HepG2 (cell line): ENCODE measurements around the gene NKX1-2. TPM values are rescaled to one million over a fixed set of nuclear protein-coding genes. Genes with fewer than 3 reads are reported as not detected.

ENCODE experiments used
- ATAC-seq: fragments of 200-7000 bp; cut with Tn5 transposase; 3 replicates; pipeline ENCODE4 v1.9.1; 2020; ENCODE audit warnings: mild to moderate bottlenecking, moderate library complexity
- BruUV-seq: library from RNA; stranded (reverse); fragments of 400-500 nt; replicated peaks from 2 replicates; lab custom pipeline; 2021; lab: Mats Ljungman, UMichigan
- CTCF ChIA-PET: fragments of 300-600 bp; formaldehyde crosslinking; extraction: SDS; loops from one replicate; lab custom pipeline; 2021; ENCODE audit warnings: low total read pairs, inconsistent platforms, low intra/inter-chr PET ratio; lab: Yijun Ruan, JAX
- POLR2A ChIA-PET: fragments of 350-600 bp; sonication (Branson Sonifier 250); formaldehyde crosslinking; loops from one replicate; lab custom pipeline; 2020; ENCODE audit warnings: antibody characterized with exemption, inconsistent platforms; lab: Yijun Ruan, JAX
- DNase-seq: peaks from one replicate; pipeline ENCODE4 v3.0.0-alpha.2; 2015; ENCODE audit warnings: low spot score
- FAIRE-seq: peaks from 3 replicates; lab custom pipeline; 2011; peaks lifted over from hg19 to GRCh38; lab: Jason Lieb, UNC
- H2AFZ ChIP-seq: one replicate; pipeline ENCODE4 v1.6.1; 2011; ENCODE audit warnings: low read length, inconsistent platforms
- H3K27ac ChIP-seq: fragments of 300-600 bp; 3 replicates; pipeline ENCODE4 v1.8.0; 2011; ENCODE audit warnings: mixed run types, mild to moderate bottlenecking, mixed read lengths, low read length, inconsistent platforms; ENCODE audit not compliant: insufficient read depth; ENCODE audit errors: extremely low read length
- H3K27me3 ChIP-seq, 2 experiments: fragments of 200-600 bp in 1 of 2; 2 replicates in 1 of 2; 3 replicates in 1 of 2; pipeline versions ENCODE4 v1.6.0 to v1.8.0; 2011; ENCODE audit warnings: low read length in 2 of 2, mild to moderate bottlenecking in 2 of 2, moderate library complexity in 2 of 2, inconsistent platforms in 1 of 2; ENCODE audit not compliant: insufficient read depth in 2 of 2, control insufficient read depth in 1 of 2
- H3K36me3 ChIP-seq, 2 experiments: fragments of 200-600 bp in 1 of 2; replicated peaks in 1 of 2; 2 replicates in 1 of 2; 3 replicates in 1 of 2; pipeline versions ENCODE4 v1.5.1 to v1.8.0; 2011; ENCODE audit warnings: low read length in 2 of 2, inconsistent platforms in 1 of 2; ENCODE audit not compliant: insufficient read depth in 2 of 2, control insufficient read depth in 1 of 2
- H3K4me1 ChIP-seq: 2 replicates; pipeline ENCODE4 v1.5.1; 2012; ENCODE audit warnings: low read length, inconsistent platforms; ENCODE audit not compliant: insufficient read depth
- H3K4me2 ChIP-seq: 2 replicates; pipeline ENCODE4 v1.6.0; 2011; ENCODE audit warnings: low read depth, low read length, inconsistent platforms
- H3K4me3 ChIP-seq, 3 experiments: fragments of 200-600 bp in 1 of 3; sonication (generic), shearing (Covaris generic) in 1 of 3; replicated peaks in 1 of 3; 2 replicates each; pipeline ENCODE4 v1.5.1; 2011 to 2016; ENCODE audit warnings: low read length in 3 of 3, inconsistent platforms in 2 of 3, low read depth in 2 of 3, mild to moderate bottlenecking in 2 of 3, control low read depth in 1 of 3, mixed read lengths in 1 of 3; ENCODE audit not compliant: insufficient read depth in 1 of 3
- H3K79me2 ChIP-seq: one replicate; pipeline ENCODE4 v1.6.1; 2011; ENCODE audit warnings: low read length, inconsistent platforms; ENCODE audit not compliant: insufficient read depth
- H3K9ac ChIP-seq: 2 replicates; pipeline ENCODE4 v1.6.0; 2011; ENCODE audit warnings: mild to moderate bottlenecking, low read depth, low read length, inconsistent platforms; ENCODE audit not compliant: insufficient read depth
- H3K9me3 ChIP-seq: 2 replicates; pipeline ENCODE4 v1.5.1; 2012; ENCODE audit warnings: mild to moderate bottlenecking, low read length
- H4K20me1 ChIP-seq: 2 replicates; pipeline ENCODE4 v1.6.0; 2011; ENCODE audit warnings: inconsistent platforms, mild to moderate bottlenecking, low read length, moderate library complexity; ENCODE audit not compliant: insufficient read depth
- GTF3A ChIP-seq: sonication (generic); formaldehyde crosslinking; conservative IDR thresholded peaks from 2 replicates; pipeline ENCODE4 v1.4.0; 2020; ENCODE audit warnings: mild to moderate bottlenecking, missing genetic modification reagents
- HOXA3 ChIP-seq: sonication (generic); formaldehyde crosslinking; IDR thresholded peaks from 2 replicates; pipeline ENCODE4 v1.5.0; 2020; ENCODE audit warnings: missing genetic modification reagents
- HOXA5 ChIP-seq: sonication (generic); formaldehyde crosslinking; IDR thresholded peaks from 2 replicates; pipeline ENCODE4 v1.4.0; 2020; ENCODE audit warnings: missing genetic modification reagents
- MED13 ChIP-seq: sonication (generic); formaldehyde crosslinking; IDR thresholded peaks from 2 replicates; pipeline ENCODE4 v1.5.0; 2020; ENCODE audit warnings: missing genetic modification reagents
- MYC ChIP-seq: sonication (generic); formaldehyde crosslinking; IDR thresholded peaks from 2 replicates; pipeline ENCODE4 v1.9.0; 2021; ENCODE audit warnings: missing genetic modification reagents, borderline replicate concordance
- YEATS4 ChIP-seq: sonication (generic); formaldehyde crosslinking; IDR thresholded peaks from 2 replicates; pipeline ENCODE4 v1.4.0; 2020; ENCODE audit warnings: missing genetic modification reagents, borderline replicate concordance
- ZFY ChIP-seq: sonication (generic); formaldehyde crosslinking; IDR thresholded peaks from 2 replicates; pipeline ENCODE4 v1.4.0; 2020; ENCODE audit warnings: missing genetic modification reagents
- ZMYM3 ChIP-seq: sonication (generic); formaldehyde crosslinking; IDR thresholded peaks from 2 replicates; pipeline ENCODE4 v1.5.1; 2020; ENCODE audit warnings: mild to moderate bottlenecking, missing genetic modification reagents
- ZNF235 ChIP-seq: sonication (generic); formaldehyde crosslinking; IDR thresholded peaks from 2 replicates; pipeline ENCODE4 v1.8.1; 2023; ENCODE audit warnings: mild to moderate bottlenecking, missing genetic modification reagents, borderline replicate concordance
- ZNF629 ChIP-seq: sonication (generic); formaldehyde crosslinking; conservative IDR thresholded peaks from 2 replicates; pipeline ENCODE4 v1.5.0; 2020; ENCODE audit warnings: missing genetic modification reagents
- WGBS: methylation state at CpG from one replicate; pipeline ENCODE4 v1.1.6; 2017; ENCODE audit warnings: low lambda C conversion rate; 5-methylcytosine and 5-hydroxymethylcytosine counted together
- in situ Hi-C: cut with HindIII; loops from 2 replicates; pipeline ENCODE4 v1.10.0; 2017; ENCODE audit warnings: low pct_unique_long_range_greater_than_20kb; ENCODE audit not compliant: extremely low pct_ligation_motif_present
- intact Hi-C: fragments of 100-400 bp; cut with micrococcal nuclease; formaldehyde crosslinking; loops from one replicate; pipeline ENCODE4 v1.10.0; 2022; ENCODE audit not compliant: unreplicated experiment
- polyA plus RNA-seq, 8 experiments: library from polyadenylated mRNA; depleted of rRNA in 3 of 8; stranded (reverse) in 7 of 8; unstranded in 1 of 8; fragments of >200 nt; fragmentation: Illumina TruSeq in 4 of 8; extraction: Trizol in 4 of 8; gene quantifications; 2 replicates each; pipeline versions ENCODE4 v1.2.1 to v1.2.3, GENCODE V29; 2011 to 2016; ENCODE audit warnings: low read depth in 4 of 8, missing spikeins in 1 of 8, mixed read lengths in 1 of 8; ENCODE audit not compliant: insufficient read depth in 1 of 8
- total RNA-seq, 5 experiments: library from RNA; depleted of rRNA; stranded (reverse); fragments of >200 nt; fragmentation: Illumina TruSeq; extraction: Trizol; gene quantifications; 2 replicates each; pipeline ENCODE4 v1.2.3, GENCODE V29; 2016; ENCODE audit warnings: low read depth in 1 of 5
- TF ChIP-seq, protein P1 (sequence below): sonication (generic); formaldehyde crosslinking; IDR thresholded peaks from 2 replicates; pipeline ENCODE4 v1.4.0; 2020; ENCODE audit warnings: mild to moderate bottlenecking, low read depth, missing genetic modification reagents

NKX1-2 gene
- total and polyA plus RNA-seq, 2 of the 13 experiments (the other 11 are each of a cell fraction or from before 2014, with no cell fraction given), result not detected

- TF ChIP-seq MYC (CRISPR knock-in tag), result 0 out of 2 replicates have a peak, but pooled peaks have one; percentile 13
- TF ChIP-seq HOXA3 (CRISPR knock-in tag), result peak; percentile 36; the same call in 1 of the 2 replicates
- TF ChIP-seq ZFY (CRISPR knock-in tag), result 0 out of 2 replicates have a peak, but pooled peaks have one; percentile 18
- TF ChIP-seq YEATS4 (CRISPR knock-in tag), result peak; percentile 28; the same call in 1 of the 2 replicates
- TF ChIP-seq HOXA5 (CRISPR knock-in tag), result no peak
- no peak for TF ChIP-seq ZNF235
- TF ChIP-seq MED13 (CRISPR knock-in tag), result no peak
- H3K36me3 ChIP-seq, result no peaks in the 10 kb centered on the region
- no peak overlapping the region for H3K9ac ChIP-seq
- H3K79me2 ChIP-seq, result no peaks in the 10 kb centered on the region
- intact Hi-C loops, result no loop called here
- peak; percentile 68 for ATAC-seq
- POLR2A ChIA-PET, result interaction anchor here (1.7 kb wide), 1 partner anchor 77 kb away, joined by 4 read pairs; the partner anchor contains the start of gene OAT
- no peaks in the 10 kb centered on the region for H3K9me3 ChIP-seq
- H3K4me2 ChIP-seq, result peak overlapping the region; percentile 74
- no peaks in the 10 kb centered on the region for H3K27me3 ChIP-seq
- FAIRE-seq, result no peak
- H3K4me1 ChIP-seq, result peaks cover 14% of the 10 kb centered on the region
- H4K20me1 ChIP-seq, result no peaks in the 10 kb centered on the region
- CTCF ChIA-PET, result no interaction called here
- no peak overlapping the region for H3K27ac ChIP-seq
- H3K4me3 ChIP-seq, result peak overlapping the region in 1 of 3 experiments; percentile 47; a peak in 1 of 6 replicates
- in situ Hi-C loops, result no loop called here
- no peak overlapping the region for H2AFZ ChIP-seq
- WGBS, result 64% methylated on average over 7 of the region's 14 CpGs
- DNase-seq, result no peak
- no TSS peak for BruUV-seq
These were observed 46.3 kb upstream of the NKX1-2 start for GRCh38 chr10:124496150-124496549.

DNA sequence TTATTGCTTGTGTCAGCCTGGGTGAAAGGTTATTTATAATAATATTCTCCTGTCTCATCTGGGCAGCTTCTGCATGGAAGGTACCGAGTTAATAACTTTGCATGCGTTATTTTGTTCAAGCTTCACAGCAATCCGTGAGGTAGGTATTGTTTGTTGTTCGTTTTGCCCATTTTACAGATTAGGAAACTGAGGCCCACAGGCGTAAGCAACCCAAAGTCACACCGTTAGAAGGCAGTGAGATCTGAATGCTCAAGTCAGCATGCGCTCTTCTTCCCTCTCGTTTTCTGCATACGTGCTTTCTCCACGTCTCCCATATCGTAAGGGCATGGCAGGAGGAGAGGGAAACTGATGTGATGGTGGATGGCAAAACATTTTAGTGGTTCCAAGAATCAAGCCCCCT lies 45.9 kb upstream of the NKX1-2 start:
- FAIRE-seq (no peak), DNase-seq (no peak)
- Histone ChIP-seq H3K79me2 (no peaks in the 10 kb centered on the region), H3K27ac (no peak overlapping the region), H3K4me2 (peak overlapping the region; percentile 74), H3K36me3 (no peaks in the 10 kb centered on the region), H3K4me1 (peaks cover 14% of the 10 kb centered on the region), H3K27me3 (no peaks in the 10 kb centered on the region), H4K20me1 (no peaks in the 10 kb centered on the region), H2AFZ (no peak overlapping the region), H3K9me3 (no peaks in the 10 kb centered on the region), H3K4me3 (no peak overlapping the region)
- intact Hi-C loops, result no loop called here
- in situ Hi-C loops, result no loop called here
- TF ChIP-seq GTF3A (no peak), ZNF629 (CRISPR knock-in tag) (peak; percentile 92), ZMYM3 (CRISPR knock-in tag) (peak; percentile 32; the same call in 1 of the 2 replicates)
- TF ChIP-seq, protein P1, sequence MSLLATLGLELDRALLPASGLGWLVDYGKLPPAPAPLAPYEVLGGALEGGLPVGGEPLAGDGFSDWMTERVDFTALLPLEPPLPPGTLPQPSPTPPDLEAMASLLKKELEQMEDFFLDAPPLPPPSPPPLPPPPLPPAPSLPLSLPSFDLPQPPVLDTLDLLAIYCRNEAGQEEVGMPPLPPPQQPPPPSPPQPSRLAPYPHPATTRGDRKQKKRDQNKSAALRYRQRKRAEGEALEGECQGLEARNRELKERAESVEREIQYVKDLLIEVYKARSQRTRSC (CRISPR knock-in tag), result no peak
- TF ChIP-seq, all 625 proteins: peak for 2
- H3K9ac ChIP-seq, result no peak overlapping the region
- ChIA-PET POLR2A (interaction anchor here (0.8 to 1.7 kb wide), 2 partner anchors 77 to 78 kb away, joined by 3 to 4 read pairs; partner anchors contain the start of gene OAT), CTCF (no interaction called here)
- BruUV-seq, result no TSS peak
- WGBS, result 91% methylated on average over 11 of the region's 11 CpGs
- no peak for ATAC-seq
